ENCODE results near the gene APEH. TPM values are rescaled to one million over a fixed set of nuclear protein-coding genes. Genes with fewer than 3 reads are reported as not detected.

The APEH gene
- total and polyA plus RNA-seq, 2 of the 4 experiments (the other 2 are of a cell fraction), result 89.2 to 142 TPM

- DNase-seq (no peak), ATAC-seq (ENCODE audit: low read depth) (no peak)
- Histone ChIP-seq H3K4me2 (ENCODE audit: low read depth, low read length) (no peak overlapping the region), H2BK15ac (ENCODE audit: low read depth, low read length) (no peak overlapping the region), H3K4me1 (ENCODE audit: control insufficient read depth, insufficient read depth, low read length) (no peaks in the 10 kb centered on the region), H2BK20ac (ENCODE audit: low read depth, low read length) (no peak overlapping the region), H3K18ac (ENCODE audit: low read depth, low read length) (no peak overlapping the region), H3K14ac (replicated peaks; ENCODE audit: low read depth, low read length) (no peak overlapping the region), H3K4me3 (ENCODE audit: insufficient read depth, low read depth, low read length) (no peak overlapping the region), H4K5ac (ENCODE audit: low read depth, low read length) (no peak overlapping the region), H3K4ac (ENCODE audit: low read depth, low read length) (no peak overlapping the region), H2AFZ (replicated peaks; ENCODE audit: low read length, poor library complexity) (no peak overlapping the region), H3K79me1 (ENCODE audit: low read depth in 1 of 2, low read length in 2 of 2) (no peaks in the 10 kb centered on the region), H3K36me3 (ENCODE audit: control insufficient read depth, insufficient read depth, low read length) (no peaks in the 10 kb centered on the region), H4K91ac (ENCODE audit: insufficient read depth, low read depth, low read length) (no peak overlapping the region), H4K20me1 (ENCODE audit: insufficient read depth, low read length) (no peaks in the 10 kb centered on the region), H3K9ac (ENCODE audit: low read depth, low read length) (no peak overlapping the region), H4K8ac (ENCODE audit: low read depth in 2 of 2, low read length in 2 of 2) (no peak overlapping the region), H3K27ac (ENCODE audit: insufficient read depth, low read length) (no peak overlapping the region), H3K9me3 (ENCODE audit: control insufficient read depth, insufficient read depth, low read length) (no peaks in the 10 kb centered on the region), H2AK9ac (replicated peaks; ENCODE audit: low read depth, low read length, poor library complexity) (no peak overlapping the region), H3K9me1 (ENCODE audit: insufficient read depth, low read length) (0 out of 2 replicates have a peak, but pooled peaks cover 3% of the 10 kb centered on the region), H3K23ac (ENCODE audit: low read depth, low read length) (no peak overlapping the region), H2BK120ac (ENCODE audit: low read depth, low read length) (no peak overlapping the region), H2AK5ac (ENCODE audit: low read depth, low read length) (no peak overlapping the region), H2BK5ac (ENCODE audit: low read depth, low read length, poor library complexity, severe bottlenecking) (no peak overlapping the region), H3K56ac (ENCODE audit: extremely low read depth, insufficient read depth, low read length) (no peak overlapping the region), H3K27me3 (ENCODE audit: control insufficient read depth, insufficient read depth, low read length) (peaks cover 40% of the 10 kb centered on the region)
- TF ChIP-seq RCOR1 (IDR thresholded peaks at IDR 0.05; ENCODE audit: insufficient replicate concordance, low read length) (no peak), MXI1 (IDR thresholded peaks at IDR 0.05; ENCODE audit: borderline replicate concordance, low read depth, low read length) (no peak), CEBPB (IDR thresholded peaks at IDR 0.05; ENCODE audit: low read depth, low read length) (no peak), MAZ (IDR thresholded peaks at IDR 0.05; ENCODE audit: borderline replicate concordance, low read depth, low read length) (no peak), NFE2L2 (IDR thresholded peaks at IDR 0.05; ENCODE audit: low read depth, low read length) (no peak), CHD1 (IDR thresholded peaks at IDR 0.05; ENCODE audit: low read depth, low read length) (no peak), FOS (IDR thresholded peaks at IDR 0.05; ENCODE audit: low read depth, low read length) (no peak), RFX5 (IDR thresholded peaks at IDR 0.05; ENCODE audit: low read depth, low read length) (no peak), SMC3 (IDR thresholded peaks at IDR 0.05; ENCODE audit: low read depth, low read length) (no peak), POLR2A (IDR thresholded peaks at IDR 0.05; ENCODE audit: low read depth, low read length) (no peak), BHLHE40 (IDR thresholded peaks at IDR 0.05; ENCODE audit: low read depth, low read length) (no peak), RAD21 (IDR thresholded peaks at IDR 0.05; ENCODE audit: low read length) (no peak), MAFK (IDR thresholded peaks at IDR 0.05; ENCODE audit: low read depth, low read length) (no peak), USF2 (IDR thresholded peaks at IDR 0.05; ENCODE audit: low read depth, low read length) (no peak)
- TF ChIP-seq, protein P1, sequence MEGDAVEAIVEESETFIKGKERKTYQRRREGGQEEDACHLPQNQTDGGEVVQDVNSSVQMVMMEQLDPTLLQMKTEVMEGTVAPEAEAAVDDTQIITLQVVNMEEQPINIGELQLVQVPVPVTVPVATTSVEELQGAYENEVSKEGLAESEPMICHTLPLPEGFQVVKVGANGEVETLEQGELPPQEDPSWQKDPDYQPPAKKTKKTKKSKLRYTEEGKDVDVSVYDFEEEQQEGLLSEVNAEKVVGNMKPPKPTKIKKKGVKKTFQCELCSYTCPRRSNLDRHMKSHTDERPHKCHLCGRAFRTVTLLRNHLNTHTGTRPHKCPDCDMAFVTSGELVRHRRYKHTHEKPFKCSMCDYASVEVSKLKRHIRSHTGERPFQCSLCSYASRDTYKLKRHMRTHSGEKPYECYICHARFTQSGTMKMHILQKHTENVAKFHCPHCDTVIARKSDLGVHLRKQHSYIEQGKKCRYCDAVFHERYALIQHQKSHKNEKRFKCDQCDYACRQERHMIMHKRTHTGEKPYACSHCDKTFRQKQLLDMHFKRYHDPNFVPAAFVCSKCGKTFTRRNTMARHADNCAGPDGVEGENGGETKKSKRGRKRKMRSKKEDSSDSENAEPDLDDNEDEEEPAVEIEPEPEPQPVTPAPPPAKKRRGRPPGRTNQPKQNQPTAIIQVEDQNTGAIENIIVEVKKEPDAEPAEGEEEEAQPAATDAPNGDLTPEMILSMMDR (conservative IDR thresholded peaks at IDR 0.05; ENCODE audit: low read depth, low read length), result no peak
- TF ChIP-seq, protein P2, sequence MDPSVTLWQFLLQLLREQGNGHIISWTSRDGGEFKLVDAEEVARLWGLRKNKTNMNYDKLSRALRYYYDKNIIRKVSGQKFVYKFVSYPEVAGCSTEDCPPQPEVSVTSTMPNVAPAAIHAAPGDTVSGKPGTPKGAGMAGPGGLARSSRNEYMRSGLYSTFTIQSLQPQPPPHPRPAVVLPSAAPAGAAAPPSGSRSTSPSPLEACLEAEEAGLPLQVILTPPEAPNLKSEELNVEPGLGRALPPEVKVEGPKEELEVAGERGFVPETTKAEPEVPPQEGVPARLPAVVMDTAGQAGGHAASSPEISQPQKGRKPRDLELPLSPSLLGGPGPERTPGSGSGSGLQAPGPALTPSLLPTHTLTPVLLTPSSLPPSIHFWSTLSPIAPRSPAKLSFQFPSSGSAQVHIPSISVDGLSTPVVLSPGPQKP (IDR thresholded peaks at IDR 0.05; ENCODE audit: borderline replicate concordance, low read depth, low read length), result no peak
- ChIA-PET CTCF (no interaction called here), POLR2A (ENCODE audit: unreplicated experiment) (no interaction called here)
- intact Hi-C loops (cut with micrococcal nuclease), result no loop called here
- WGBS, 2 experiments (ENCODE audit: extremely low coverage in 2 of 2, insufficient read length in 1 of 2), result 0% methylated on average over 1 of the region's 8 CpGs; no CpG with 5 or more reads in 1 of the 2 experiments
- BruUV-seq (replicated peaks), result no TSS peak
- in situ Hi-C loops (cut with MboI; ENCODE audit: low sequenced_read_pairs), result no loop called here
- dilution Hi-C loops (cut with HindIII; ENCODE audit: low sequenced_read_pairs, unreplicated experiment), result no loop called here
Measured at GRCh38 chr3:49653621-49654020, 20.5 kb upstream of the APEH start.
